T-cell (primary cell): ENCODE results near the gene MRPS33. TPM values are rescaled to one million over a fixed set of nuclear protein-coding genes. Genes with fewer than 3 reads are reported as not detected.
A peak's percentile ranks its signal among the peaks of the same experiment; 100 is the strongest.

Experiments used
- ATAC-seq, 4 experiments: fragments of 200-7000 bp in 3 of 4; fragments of 150-1000 bp in 1 of 4; cut with Tn5 transposase; replicated peaks in 1 of 4; 1 replicate in 3 of 4; 2 replicates in 1 of 4; pipeline ENCODE4 v1.10.0; 2021; ENCODE audit warnings: moderate library complexity in 3 of 4, mild to moderate bottlenecking in 2 of 4, moderate number of reproducible peaks in 1 of 4
- CTCF ChIA-PET, 2 donors: fragments of 300-600 bp; sonication (Branson Sonifier 250); formaldehyde crosslinking; loops; one replicate each; lab custom pipeline; 2022; ENCODE audit warnings: antibody characterized with exemption in 2 of 2; lab: Charles Lee
- POLR2A ChIA-PET, 2 donors: fragments of 300-600 bp; sonication (Branson Sonifier 250); formaldehyde crosslinking; loops; one replicate each; lab custom pipeline; 2022; ENCODE audit warnings: antibody characterized with exemption in 2 of 2; lab: Charles Lee
- DNase-seq, 35 experiments: peaks; one replicate each; pipeline versions ENCODE4 v3.0.0 to v3.0.0-alpha.2; 2013 to 2023
- H3K27ac ChIP-seq: one replicate; pipeline ENCODE4 v1.5.1; 2013; ENCODE audit warnings: low read length
- H3K27me3 ChIP-seq, 2 experiments: replicated peaks in 1 of 2; 1 replicate in 1 of 2; 2 replicates in 1 of 2; pipeline versions ENCODE4 v1.6.1 to v1.7.0; 2013; ENCODE audit warnings: low read length in 1 of 2, mixed read lengths in 1 of 2; ENCODE audit not compliant: control insufficient read depth in 2 of 2, insufficient read depth in 2 of 2; ENCODE audit errors: extremely low read depth in 1 of 2
- H3K36me3 ChIP-seq, 2 donors: 1 replicate in 1 of 2; 2 replicates in 1 of 2; pipeline versions ENCODE4 v1.6.1 to v1.7.0; 2013; ENCODE audit warnings: low read length in 1 of 2; ENCODE audit not compliant: control insufficient read depth in 2 of 2, insufficient read depth in 1 of 2; ENCODE audit errors: extremely low read depth in 1 of 2
- H3K4me1 ChIP-seq, 2 experiments: 1 replicate in 1 of 2; 2 replicates in 1 of 2; pipeline versions ENCODE4 v1.6.1 to v1.7.0; 2013; ENCODE audit warnings: low read length in 2 of 2, mixed read lengths in 1 of 2; ENCODE audit not compliant: insufficient read depth in 2 of 2, control insufficient read depth in 1 of 2; ENCODE audit errors: extremely low read depth in 1 of 2
- H3K4me3 ChIP-seq, 2 donors: 1 replicate in 1 of 2; 2 replicates in 1 of 2; pipeline versions ENCODE4 v1.5.1 to v1.7.0; 2013; ENCODE audit warnings: mild to moderate bottlenecking in 2 of 2, low read length in 1 of 2, moderate library complexity in 1 of 2; ENCODE audit not compliant: control insufficient read depth in 1 of 2; ENCODE audit errors: extremely low read depth in 1 of 2
- H3K9me3 ChIP-seq: 2 replicates; pipeline ENCODE4 v1.7.0; 2013
- H3K27ac Mint-ChIP-seq, 2 donors: one replicate each; pipeline ENCODE4 v1.8.0; 2020 to 2021; ENCODE audit warnings: mild to moderate bottlenecking in 2 of 2, mixed read lengths in 2 of 2
- H3K27me3 Mint-ChIP-seq, 2 donors: one replicate each; pipeline ENCODE4 v1.8.0; 2021 to 2022; ENCODE audit warnings: mixed read lengths in 2 of 2
- H3K36me3 Mint-ChIP-seq: one replicate; pipeline ENCODE4 v1.8.0; 2021; ENCODE audit warnings: mixed read lengths
- H3K4me1 Mint-ChIP-seq, 3 donors: one replicate each; pipeline ENCODE4 v1.8.0; 2020 to 2022; ENCODE audit warnings: mixed read lengths in 3 of 3, mild to moderate bottlenecking in 1 of 3
- H3K4me3 Mint-ChIP-seq, 3 donors: one replicate each; pipeline ENCODE4 v1.8.0; 2020 to 2022; ENCODE audit warnings: mild to moderate bottlenecking in 3 of 3, mixed read lengths in 3 of 3, moderate library complexity in 3 of 3
- H3K9me3 Mint-ChIP-seq, 3 donors: one replicate each; pipeline ENCODE4 v1.8.0; 2020 to 2022; ENCODE audit warnings: mixed read lengths in 3 of 3
- WGBS: methylation state at CpG from one replicate; pipeline ENCODE4 v1.1.5; 2013; ENCODE audit warnings: missing lambda C conversion rate; ENCODE audit not compliant: insufficient coverage; 5-methylcytosine and 5-hydroxymethylcytosine counted together
- total RNA-seq, 35 experiments: library from RNA in 6 of 35; stranded (reverse) in 6 of 35; fragments of 120-200 nt in 1 of 35; gene quantifications; one replicate each; pipeline versions ENCODE4 v1.2.1 to v1.2.4 and lab custom pipeline; 2013 to 2026

The MRPS33 gene
- total RNA-seq, 5 donors from 2014 or later (not counting 1 experiment from before 2014, with no cell fraction given): 24.2 to 45.5 (median 38.6) TPM

GRCh38 chr7:141028767-141029166 lies 14.0 kb upstream of the MRPS33 start:
- H3K27me3 Mint-ChIP-seq: peaks cover 17% of the 10 kb centered on the region in 2 donors

GRCh38 chr7:141027043-141027442 lies 12.3 kb upstream of the MRPS33 start:
- H3K4me1 ChIP-seq: no peaks in the 10 kb centered on the region
- peaks cover 0 to 13% of the 10 kb centered on the region in 2 experiments for H3K27me3 ChIP-seq
- Mint-ChIP-seq H3K36me3 (peaks cover 7% of the 10 kb centered on the region), H3K4me1 (peaks cover 21% of the 10 kb centered on the region in 3 donors), H3K27me3 (peaks cover 11 to 12% of the 10 kb centered on the region in 2 donors), H3K9me3 (peaks cover 7 to 19% (median 11%) of the 10 kb centered on the region in 3 donors), H3K4me3 (no peak overlapping the region), H3K27ac (no peak overlapping the region)
- ChIA-PET POLR2A (no interaction called here), CTCF (no interaction called here)
- DNase-seq: no peak
- 63% methylated on average over 3 of the region's 3 CpGs for WGBS
- no peaks in the 10 kb centered on the region for H3K9me3 ChIP-seq
- H3K27ac ChIP-seq: no peak overlapping the region
- ATAC-seq: no peak
- H3K4me3 ChIP-seq: no peak overlapping the region
- no peaks in the 10 kb centered on the region for H3K36me3 ChIP-seq

More at GRCh38 chr7:141028767-141029166, 14.0 kb upstream of the MRPS33 start:
- H3K4me3 Mint-ChIP-seq: no peak overlapping the region
- peaks cover 7% of the 10 kb centered on the region for H3K36me3 Mint-ChIP-seq
- peaks cover 0 to 18% of the 10 kb centered on the region in 2 experiments for H3K27me3 ChIP-seq
- H3K4me1 ChIP-seq: no peaks in the 10 kb centered on the region
- peaks cover 7 to 19% (median 11%) of the 10 kb centered on the region in 3 donors for H3K9me3 Mint-ChIP-seq
- no CpG with 5 or more reads among the region's 3 CpGs for WGBS
- no peak for DNase-seq
- peaks cover 7% of the 10 kb centered on the region in 3 donors for H3K4me1 Mint-ChIP-seq
- no peak overlapping the region for H3K4me3 ChIP-seq
- ChIA-PET POLR2A (no interaction called here), CTCF (no interaction called here)
- no peak for ATAC-seq
- no peak overlapping the region for H3K27ac ChIP-seq
- no peaks in the 10 kb centered on the region for H3K36me3 ChIP-seq
- no peaks in the 10 kb centered on the region for H3K9me3 ChIP-seq
- no peak overlapping the region for H3K27ac Mint-ChIP-seq

- H3K36me3 ChIP-seq: no peaks in the 10 kb centered on the region
- H3K27me3 ChIP-seq: peaks cover 0 to 9% of the 10 kb centered on the region in 2 experiments
- Mint-ChIP-seq H3K27ac (no peak overlapping the region), H3K4me1 (peaks cover 21% of the 10 kb centered on the region in 3 donors), H3K27me3 (peaks cover 4 to 8% of the 10 kb centered on the region in 2 donors), H3K36me3 (peaks cover 7% of the 10 kb centered on the region), H3K4me3 (no peak overlapping the region), H3K9me3 (peaks cover 7 to 19% (median 11%) of the 10 kb centered on the region in 3 donors)
- ChIA-PET POLR2A (no interaction called here), CTCF (interaction anchor here in 1 of 2 donors (1.7 to 2.8 kb wide), 2 partner anchors 10 to 213 kb away, joined by 4 to 9 read pairs; partner anchors contain the start of gene MRPS33)
- ATAC-seq: no peak
- no peak overlapping the region for H3K27ac ChIP-seq
- DNase-seq: no peak
- no peak overlapping the region for H3K4me3 ChIP-seq
- H3K9me3 ChIP-seq: no peaks in the 10 kb centered on the region
- WGBS: no CpG with 5 or more reads among the region's 1 CpG
- no peaks in the 10 kb centered on the region for H3K4me1 ChIP-seq
Observed at GRCh38 chr7:141024668-141025067, 9.9 kb upstream of the MRPS33 start.

GRCh38 chr7:141023295-141023694 lies 8.5 kb upstream of the MRPS33 start:
- Mint-ChIP-seq H3K36me3 (peaks cover 7% of the 10 kb centered on the region), H3K9me3 (peaks cover 7 to 12% (median 11%) of the 10 kb centered on the region in 3 donors), H3K27me3 (peaks cover 3 to 12% of the 10 kb centered on the region in 2 donors), H3K4me3 (peak overlapping the region; percentile 1 to 44 (median 38)), H3K27ac (peak overlapping the region; percentile 86 to 89), H3K4me1 (peaks cover 21% of the 10 kb centered on the region in 3 donors)
- CTCF ChIA-PET: interaction anchor here (0.6 to 2.8 kb wide), 3 partner anchors 9 to 457 kb away, joined by 3 to 9 read pairs (median 4); partner anchors contain the start of gene MRPS33 (in 1 of the 2)
- DNase-seq: no peak
- H3K36me3 ChIP-seq: no peaks in the 10 kb centered on the region
- no CpG with 5 or more reads among the region's 1 CpG for WGBS
- no peak overlapping the region for H3K4me3 ChIP-seq
- ATAC-seq: peak in 3 of 4 experiments; percentile 23 to 50 (median 27)
- peaks cover 0 to 7% of the 10 kb centered on the region in 2 experiments for H3K27me3 ChIP-seq
- H3K9me3 ChIP-seq: no peaks in the 10 kb centered on the region
- peak overlapping the region; percentile 20 for H3K27ac ChIP-seq
- POLR2A ChIA-PET: interaction anchor here (0.7 to 1.0 kb wide), 3 partner anchors 8 to 1534 kb away, joined by 3 to 7 read pairs (median 3); partner anchors contain the start of gene MRPS33 (in 1 of the 2)
- H3K4me1 ChIP-seq: no peaks in the 10 kb centered on the region

GRCh38 chr7:141017555-141017954 lies 2.8 kb upstream of the MRPS33 start:
- Mint-ChIP-seq H3K9me3 (peaks cover 0 to 4% (median 2%) of the 10 kb centered on the region in 3 donors), H3K36me3 (no peaks in the 10 kb centered on the region), H3K4me3 (no peak overlapping the region), H3K4me1 (peaks cover 23 to 26% (median 25%) of the 10 kb centered on the region in 3 donors), H3K27me3 (peaks cover 6 to 19% of the 10 kb centered on the region in 2 donors), H3K27ac (no peak overlapping the region)
- ATAC-seq: no peak
- H3K9me3 ChIP-seq: no peaks in the 10 kb centered on the region
- WGBS: no CpG with 5 or more reads among the region's 3 CpGs
- no peaks in the 10 kb centered on the region for H3K36me3 ChIP-seq
- H3K27ac ChIP-seq: no peak overlapping the region
- H3K4me1 ChIP-seq: peaks cover 8 to 13% of the 10 kb centered on the region in 2 experiments
- ChIA-PET CTCF (interaction anchor here in 1 of 2 donors (0.7 kb wide), 1 partner anchor 262 kb away, joined by 8 read pairs; no protein-coding TSS in a partner anchor), POLR2A (interaction anchor here (0.7 to 0.9 kb wide), 2 partner anchors 279 to 840 kb away, joined by 3 read pairs; no protein-coding TSS in a partner anchor)
- H3K4me3 ChIP-seq: no peak overlapping the region
- DNase-seq: no peak
- peaks cover 0 to 3% of the 10 kb centered on the region in 2 experiments for H3K27me3 ChIP-seq

GRCh38 chr7:141016349-141016748 lies 1.6 kb upstream of the MRPS33 start:
- ATAC-seq (no peak), DNase-seq (no peak)
- Histone ChIP-seq H3K9me3 (no peaks in the 10 kb centered on the region), H3K27ac (no peak overlapping the region), H3K4me3 (no peak overlapping the region), H3K27me3 (peaks cover 0 to 3% of the 10 kb centered on the region in 2 experiments), H3K36me3 (no peaks in the 10 kb centered on the region), H3K4me1 (peaks cover 10 to 13% of the 10 kb centered on the region in 2 experiments)
- no peaks in the 10 kb centered on the region for H3K36me3 Mint-ChIP-seq
- no peak overlapping the region for H3K27ac Mint-ChIP-seq
- ChIA-PET CTCF (interaction anchor here (1.2 to 4.1 kb wide), 2 partner anchors 205 to 539 kb away, joined by 5 to 29 read pairs; no protein-coding TSS in a partner anchor), POLR2A (no interaction called here)
- peaks cover 6 to 14% of the 10 kb centered on the region in 2 donors for H3K27me3 Mint-ChIP-seq
- H3K4me3 Mint-ChIP-seq: no peak overlapping the region
- peaks cover 32 to 35% (median 34%) of the 10 kb centered on the region in 3 donors for H3K4me1 Mint-ChIP-seq
- peaks cover 0 to 4% (median 2%) of the 10 kb centered on the region in 3 donors for H3K9me3 Mint-ChIP-seq
